HEK293T (cell line): ENCODE measurements around the gene HTD2.

Experiments used
- ELF4 ChIP-seq: fragments of 450-650 bp; IDR thresholded peaks from 2 replicates; pipeline ENCODE4 v1.6.1; 2017; ENCODE audit warnings: antibody characterized with exemption
- FOXK2 ChIP-seq: fragments of 450-650 bp; IDR thresholded peaks from 2 replicates; pipeline ENCODE4 v1.6.1; 2016; ENCODE audit warnings: mild to moderate bottlenecking
- FOXM1 ChIP-seq: fragments of 450-650 bp; IDR thresholded peaks from 2 replicates; pipeline ENCODE4 v1.6.1; 2017; ENCODE audit warnings: mild to moderate bottlenecking, borderline replicate concordance
- HDGF ChIP-seq: fragments of 450-650 bp; IDR thresholded peaks from 2 replicates; pipeline ENCODE4 v1.6.1; 2017; ENCODE audit warnings: antibody characterized with exemption, borderline replicate concordance
- PKNOX1 ChIP-seq: fragments of 450-650 bp; IDR thresholded peaks from 2 replicates; pipeline ENCODE4 v1.6.1; 2016
- SP1 ChIP-seq: fragments of 450-650 bp; IDR thresholded peaks from 2 replicates; pipeline ENCODE4 v1.6.1; 2017

DNA sequence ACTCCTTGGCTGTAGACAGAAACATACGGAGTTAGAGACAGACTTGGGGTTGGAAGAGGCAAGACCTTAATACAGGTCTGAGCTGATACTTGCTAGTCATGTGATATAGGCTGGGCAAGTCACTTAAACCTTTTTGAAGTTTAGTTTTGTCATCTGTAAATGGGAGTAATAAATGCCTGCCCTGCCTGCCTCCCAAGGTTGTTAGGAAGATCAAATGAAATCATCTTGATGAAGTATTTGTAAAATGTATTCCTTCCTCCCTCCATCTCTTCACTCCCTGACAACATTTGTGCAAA lies 29.3 kb downstream of the HTD2 start:
- TF ChIP-seq SP1 (no peak), FOXM1 (no peak), HDGF (no peak), PKNOX1 (no peak), ELF4 (no peak), FOXK2 (no peak)
